HCT116 (cell line): ENCODE measurements around the gene FAM98C.

Source experiments
- CBX3 ChIP-seq: IDR thresholded peaks from 2 replicates; pipeline ENCODE4 v1.6.1; 2012; ENCODE audit warnings: low read depth
- EGR1 ChIP-seq: IDR thresholded peaks from 2 replicates; pipeline ENCODE4 v1.6.1; 2012; ENCODE audit warnings: low read depth
- POLR2A ChIP-seq: IDR thresholded peaks from 2 replicates; pipeline ENCODE4 v1.7.0; 2011; ENCODE audit warnings: borderline replicate concordance; ENCODE audit not compliant: insufficient read depth, insufficient read length; ENCODE audit errors: extremely low read depth
- ZNF274 ChIP-seq: fragments of 200-500 bp; sonication (Bioruptor generic); IDR thresholded peaks from 2 replicates; pipeline ENCODE4 v1.6.1; 2014; ENCODE audit warnings: mild to moderate bottlenecking, low read depth, low read length, inconsistent platforms
- TF ChIP-seq, protein P1 (sequence below): IDR thresholded peaks from 2 replicates; pipeline ENCODE4 v1.6.1; 2011; ENCODE audit warnings: mild to moderate bottlenecking, low read length, moderate library complexity; ENCODE audit not compliant: insufficient replicate concordance; ENCODE audit errors: extremely low read depth
- TF ChIP-seq, protein P2 (sequence below), 3 experiments: fragments of 200-600 bp in 1 of 3; sonication (generic) in 1 of 3; IDR thresholded peaks in 2 of 3; conservative IDR thresholded peaks in 1 of 3; 2 replicates each; pipeline ENCODE4 v1.5.1; 2012 to 2017; ENCODE audit warnings: low read depth in 2 of 3, low read length in 2 of 3, antibody characterized with exemption in 1 of 3, borderline replicate concordance in 1 of 3, control low read depth in 1 of 3, mild to moderate bottlenecking in 1 of 3, mixed read lengths in 1 of 3, mixed run types in 1 of 3, moderate library complexity in 1 of 3; ENCODE audit not compliant: insufficient read depth in 1 of 3

DNA sequence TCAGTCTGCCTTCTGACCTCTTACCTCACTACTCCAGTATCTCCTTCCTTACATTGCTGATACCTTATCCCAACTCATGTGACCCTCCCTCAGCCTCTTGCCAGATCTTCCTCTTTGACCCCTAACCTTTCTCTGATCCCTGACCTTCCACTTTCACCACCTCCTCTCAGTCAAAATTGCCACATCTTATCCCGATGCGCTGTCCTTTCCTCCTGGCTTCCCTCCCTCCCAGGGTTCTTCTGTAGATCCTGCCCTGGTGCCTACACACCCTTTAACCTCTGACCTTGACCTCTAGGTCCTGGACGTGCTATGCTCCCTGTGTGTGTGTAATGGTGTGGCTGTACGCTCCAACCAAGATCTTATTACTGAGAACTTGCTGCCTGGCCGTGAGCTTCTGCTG, 54.3 kb downstream of the FAM98C start:
- TF ChIP-seq, protein P1, sequence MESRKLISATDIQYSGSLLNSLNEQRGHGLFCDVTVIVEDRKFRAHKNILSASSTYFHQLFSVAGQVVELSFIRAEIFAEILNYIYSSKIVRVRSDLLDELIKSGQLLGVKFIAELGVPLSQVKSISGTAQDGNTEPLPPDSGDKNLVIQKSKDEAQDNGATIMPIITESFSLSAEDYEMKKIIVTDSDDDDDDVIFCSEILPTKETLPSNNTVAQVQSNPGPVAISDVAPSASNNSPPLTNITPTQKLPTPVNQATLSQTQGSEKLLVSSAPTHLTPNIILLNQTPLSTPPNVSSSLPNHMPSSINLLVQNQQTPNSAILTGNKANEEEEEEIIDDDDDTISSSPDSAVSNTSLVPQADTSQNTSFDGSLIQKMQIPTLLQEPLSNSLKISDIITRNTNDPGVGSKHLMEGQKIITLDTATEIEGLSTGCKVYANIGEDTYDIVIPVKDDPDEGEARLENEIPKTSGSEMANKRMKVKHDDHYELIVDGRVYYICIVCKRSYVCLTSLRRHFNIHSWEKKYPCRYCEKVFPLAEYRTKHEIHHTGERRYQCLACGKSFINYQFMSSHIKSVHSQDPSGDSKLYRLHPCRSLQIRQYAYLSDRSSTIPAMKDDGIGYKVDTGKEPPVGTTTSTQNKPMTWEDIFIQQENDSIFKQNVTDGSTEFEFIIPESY = no peak
- no peak for TF ChIP-seq POLR2A
- TF ChIP-seq, protein P2, sequence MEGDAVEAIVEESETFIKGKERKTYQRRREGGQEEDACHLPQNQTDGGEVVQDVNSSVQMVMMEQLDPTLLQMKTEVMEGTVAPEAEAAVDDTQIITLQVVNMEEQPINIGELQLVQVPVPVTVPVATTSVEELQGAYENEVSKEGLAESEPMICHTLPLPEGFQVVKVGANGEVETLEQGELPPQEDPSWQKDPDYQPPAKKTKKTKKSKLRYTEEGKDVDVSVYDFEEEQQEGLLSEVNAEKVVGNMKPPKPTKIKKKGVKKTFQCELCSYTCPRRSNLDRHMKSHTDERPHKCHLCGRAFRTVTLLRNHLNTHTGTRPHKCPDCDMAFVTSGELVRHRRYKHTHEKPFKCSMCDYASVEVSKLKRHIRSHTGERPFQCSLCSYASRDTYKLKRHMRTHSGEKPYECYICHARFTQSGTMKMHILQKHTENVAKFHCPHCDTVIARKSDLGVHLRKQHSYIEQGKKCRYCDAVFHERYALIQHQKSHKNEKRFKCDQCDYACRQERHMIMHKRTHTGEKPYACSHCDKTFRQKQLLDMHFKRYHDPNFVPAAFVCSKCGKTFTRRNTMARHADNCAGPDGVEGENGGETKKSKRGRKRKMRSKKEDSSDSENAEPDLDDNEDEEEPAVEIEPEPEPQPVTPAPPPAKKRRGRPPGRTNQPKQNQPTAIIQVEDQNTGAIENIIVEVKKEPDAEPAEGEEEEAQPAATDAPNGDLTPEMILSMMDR (IDR thresholded peaks at IDR 0.05 in 2 of 3, conservative IDR thresholded peaks at IDR 0.05 in 1 of 3; ENCODE audit: borderline replicate concordance in 1 of 3, insufficient read depth in 1 of 3, low read depth in 2 of 3, low read length in 2 of 3) = no peak
- no peak for TF ChIP-seq ZNF274
- no peak for TF ChIP-seq CBX3
- TF ChIP-seq EGR1 = no peak
